SJCRH30 (cell line): ENCODE measurements around the gene MAD2L1. TPM values are rescaled to one million over a fixed set of nuclear protein-coding genes. Genes with fewer than 3 reads are reported as not detected.

Experiments used
- DNase-seq, 2 experiments: peaks; one replicate each; pipeline ENCODE4 v3.0.0-alpha.2; 2015 to 2020
- H3K27ac ChIP-seq: fragments of 250-450 bp; sonication (Bioruptor Pico); 2 replicates; pipeline ENCODE4 v1.5.1; 2020; ENCODE audit warnings: mild to moderate bottlenecking, moderate library complexity
- H3K27me3 ChIP-seq: fragments of 250-450 bp; sonication (Bioruptor Pico); 2 replicates; pipeline ENCODE4 v1.5.1; 2020; ENCODE audit warnings: mild to moderate bottlenecking, moderate library complexity
- H3K36me3 ChIP-seq: fragments of 250-450 bp; sonication (Bioruptor Pico); 2 replicates; pipeline ENCODE4 v1.5.1; 2020; ENCODE audit warnings: mild to moderate bottlenecking, moderate library complexity
- H3K4me1 ChIP-seq: fragments of 250-450 bp; sonication (Bioruptor Pico); 2 replicates; pipeline ENCODE4 v1.5.1; 2020; ENCODE audit warnings: mild to moderate bottlenecking, moderate library complexity
- H3K4me3 ChIP-seq: fragments of 250-450 bp; sonication (Bioruptor Pico); 2 replicates; pipeline ENCODE4 v1.5.1; 2020; ENCODE audit warnings: mild to moderate bottlenecking, moderate library complexity
- H3K9me3 ChIP-seq: fragments of 250-450 bp; sonication (Bioruptor Pico); replicated peaks from 2 replicates; pipeline ENCODE4 v1.5.1; 2020; ENCODE audit warnings: mild to moderate bottlenecking, moderate library complexity
- total RNA-seq: library from RNA; depleted of rRNA; stranded (reverse); fragments of >200 nt; shearing (Covaris generic); gene quantifications from 2 replicates; pipeline ENCODE4 v1.2.3, GENCODE V29; 2014

MAD2L1 gene
- total RNA-seq, 1 experiment from 2014 or later = 223 TPM

GRCh38 chr4:120049732-120050494 lies 16.7 kb downstream of the MAD2L1 start:
- Histone ChIP-seq H3K27ac (no peak overlapping the region), H3K4me3 (no peak overlapping the region)
- DNase-seq = peak; percentile 70 to 91

DNA sequence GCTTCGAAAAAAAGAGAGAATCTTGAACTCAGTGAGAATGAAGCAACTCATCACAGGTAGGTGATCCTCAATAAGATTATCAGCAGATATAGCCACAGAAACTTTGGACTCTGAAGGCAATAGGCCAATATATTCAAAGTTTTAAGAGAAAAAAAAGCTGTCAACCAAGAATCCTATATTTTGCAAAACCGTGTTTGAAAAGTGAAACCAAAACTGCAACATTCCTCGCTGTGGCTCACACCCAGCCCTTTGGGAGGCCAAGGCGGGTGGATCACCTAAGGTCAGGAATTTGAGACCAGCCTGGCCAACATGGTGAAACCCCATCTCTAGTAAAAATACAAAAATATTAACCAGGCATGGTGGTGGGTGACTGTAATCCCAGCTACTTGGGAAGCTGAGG lies 22.8 kb downstream of the MAD2L1 start:
- Histone ChIP-seq H3K36me3 (no peaks in the 10 kb centered on the region), H3K27me3 (no peaks in the 10 kb centered on the region), H3K4me3 (no peak overlapping the region), H3K9me3 (no peaks in the 10 kb centered on the region), H3K27ac (no peak overlapping the region), H3K4me1 (no peaks in the 10 kb centered on the region)
- no peak for DNase-seq

More at GRCh38 chr4:120049732-120050494, 16.7 kb downstream of the MAD2L1 start:
- Histone ChIP-seq H3K9me3 (no peaks in the 10 kb centered on the region), H3K36me3 (no peaks in the 10 kb centered on the region), H3K27me3 (no peaks in the 10 kb centered on the region), H3K4me1 (no peaks in the 10 kb centered on the region)

DNA sequence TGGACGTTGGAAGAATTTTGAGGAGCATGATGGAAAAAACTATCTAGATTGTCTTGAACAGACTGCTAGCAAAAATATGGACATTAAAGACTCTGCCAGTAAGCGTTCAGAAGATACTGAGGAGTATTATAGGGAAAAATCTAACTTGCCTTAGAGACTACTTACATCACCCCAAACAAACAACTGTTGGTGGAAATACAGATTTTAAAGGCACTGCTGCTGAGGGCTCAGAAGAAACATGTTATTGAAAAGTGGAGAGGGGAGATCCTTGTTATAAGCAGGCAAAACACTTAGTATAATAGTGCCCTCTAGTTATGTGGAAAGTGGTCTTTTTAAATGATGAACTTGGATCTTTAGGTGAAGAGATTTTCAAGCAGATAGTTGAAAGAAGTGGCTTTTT lies 29.2 kb downstream of the MAD2L1 start:
- Histone ChIP-seq H3K9me3 (no peaks in the 10 kb centered on the region), H3K36me3 (no peaks in the 10 kb centered on the region), H3K4me1 (no peaks in the 10 kb centered on the region), H3K4me3 (no peak overlapping the region), H3K27me3 (no peaks in the 10 kb centered on the region), H3K27ac (no peak overlapping the region)
- DNase-seq = no peak

GRCh38 chr4:120034913-120035312 lies 31.7 kb downstream of the MAD2L1 start:
- Histone ChIP-seq H3K9me3 (no peaks in the 10 kb centered on the region), H3K4me3 (no peak overlapping the region), H3K4me1 (no peaks in the 10 kb centered on the region), H3K27ac (no peak overlapping the region), H3K36me3 (no peaks in the 10 kb centered on the region), H3K27me3 (no peaks in the 10 kb centered on the region)
- no peak for DNase-seq

DNA sequence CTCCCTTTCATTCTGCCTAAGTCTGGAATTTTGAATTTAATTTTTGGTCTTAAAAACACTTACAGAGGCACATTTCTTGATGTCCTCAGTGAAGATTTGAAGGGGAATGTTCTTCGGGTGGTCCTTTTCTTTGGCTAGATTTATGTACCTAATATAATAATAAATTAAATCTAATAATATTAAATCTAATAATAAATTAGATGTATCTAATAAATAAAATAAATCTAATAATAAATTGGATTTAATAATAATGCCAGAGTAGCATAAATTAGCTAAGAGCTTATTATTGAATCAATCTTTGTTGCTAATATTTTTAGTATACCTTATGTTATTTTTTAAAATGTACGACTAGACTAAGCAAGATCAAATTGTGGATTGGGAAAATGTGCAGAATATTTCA lies 39.8 kb downstream of the MAD2L1 start:
- Histone ChIP-seq H3K27ac (no peak overlapping the region), H3K4me3 (no peak overlapping the region)
- no peak for DNase-seq

DNA sequence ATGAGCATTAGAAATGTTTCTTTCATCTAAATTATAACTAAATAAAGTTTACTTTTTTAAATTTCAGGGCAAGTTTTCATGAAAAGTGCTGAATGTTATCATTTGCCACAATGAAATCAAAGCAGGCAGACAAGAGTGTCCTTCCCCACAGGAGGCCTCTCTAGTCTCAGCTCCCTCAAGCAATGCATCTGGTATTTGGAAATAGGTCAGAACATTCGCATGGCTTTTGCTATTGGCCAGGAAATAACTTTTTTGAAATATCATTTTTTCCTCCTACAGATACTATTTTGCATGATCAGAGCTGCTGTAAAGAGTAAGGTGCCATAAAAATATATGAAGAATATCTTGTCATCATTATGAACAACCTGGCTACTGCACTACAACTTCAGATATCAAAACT lies 41.1 kb downstream of the MAD2L1 start:
- Histone ChIP-seq H3K27ac (no peak overlapping the region), H3K4me3 (no peak overlapping the region), H3K27me3 (no peaks in the 10 kb centered on the region), H3K36me3 (no peaks in the 10 kb centered on the region), H3K4me1 (no peaks in the 10 kb centered on the region), H3K9me3 (no peaks in the 10 kb centered on the region)
- DNase-seq = no peak

More for the DNA sequence above, 39.8 kb downstream of the MAD2L1 start:
- no peaks in the 10 kb centered on the region for H3K4me1 ChIP-seq
- no peaks in the 10 kb centered on the region for H3K27me3 ChIP-seq
- H3K36me3 ChIP-seq = no peaks in the 10 kb centered on the region
- no peaks in the 10 kb centered on the region for H3K9me3 ChIP-seq

DNA sequence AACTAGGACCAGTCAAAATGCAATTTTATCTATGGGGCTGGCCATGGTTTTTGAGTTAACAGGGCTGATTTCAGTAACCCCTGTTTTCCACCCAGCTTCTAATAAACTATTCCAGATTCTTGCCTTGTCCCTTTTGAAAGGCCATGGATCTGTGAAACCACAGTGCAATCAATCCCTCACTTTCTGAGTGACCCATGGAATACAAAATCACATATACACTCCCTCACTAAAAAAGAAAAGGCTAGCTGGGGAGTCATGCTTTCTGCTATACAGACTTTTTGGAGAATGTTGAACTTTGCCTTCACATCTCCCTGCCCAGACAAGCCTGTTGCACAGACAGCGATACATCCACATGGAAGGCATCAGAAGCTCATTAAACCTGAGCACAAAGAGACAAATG lies 47.9 kb downstream of the MAD2L1 start:
- H3K9me3 ChIP-seq = no peaks in the 10 kb centered on the region
- no peak for DNase-seq
- no peak overlapping the region for H3K4me3 ChIP-seq
- no peaks in the 10 kb centered on the region for H3K4me1 ChIP-seq
- no peak overlapping the region for H3K27ac ChIP-seq
- no peaks in the 10 kb centered on the region for H3K36me3 ChIP-seq
- no peaks in the 10 kb centered on the region for H3K27me3 ChIP-seq

GRCh38 chr4:120017939-120018692 lies 48.5 kb downstream of the MAD2L1 start:
- Histone ChIP-seq H3K4me1 (no peaks in the 10 kb centered on the region), H3K36me3 (no peaks in the 10 kb centered on the region), H3K9me3 (no peaks in the 10 kb centered on the region), H3K27me3 (no peaks in the 10 kb centered on the region), H3K27ac (no peak overlapping the region), H3K4me3 (no peak overlapping the region)
- DNase-seq = no peak

- no peak for DNase-seq
- H3K27me3 ChIP-seq = no peaks in the 10 kb centered on the region
Measured at GRCh38 chr4:120011725-120012124, 54.9 kb downstream of the MAD2L1 start.

DNA sequence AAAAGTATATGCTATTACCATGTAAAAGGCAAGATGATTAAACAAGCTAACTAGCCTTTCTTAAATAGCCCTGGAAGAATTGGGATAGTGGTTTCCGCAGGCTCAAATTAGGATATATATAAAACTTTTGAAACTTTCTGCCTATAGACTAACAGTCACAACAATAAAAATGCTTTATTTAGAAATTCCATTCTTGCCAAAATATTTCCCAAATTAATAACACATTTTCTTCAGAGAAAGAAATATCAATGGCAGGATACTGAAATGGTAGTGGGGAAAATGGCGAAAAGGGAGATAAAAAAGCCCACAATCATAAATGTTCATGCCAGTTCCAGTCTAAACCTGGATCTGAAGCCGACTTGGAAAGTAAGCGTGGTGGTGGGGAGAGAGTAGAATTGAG lies 56.0 kb downstream of the MAD2L1 start:
- Histone ChIP-seq H3K4me1 (peaks cover 4% of the 10 kb centered on the region; the same call in 1 of the 2 replicates), H3K4me3 (no peak overlapping the region), H3K9me3 (no peaks in the 10 kb centered on the region), H3K36me3 (no peaks in the 10 kb centered on the region), H3K27me3 (no peaks in the 10 kb centered on the region), H3K27ac (no peak overlapping the region)
- DNase-seq = no peak

More at GRCh38 chr4:120011725-120012124, 54.9 kb downstream of the MAD2L1 start:
- Histone ChIP-seq H3K9me3 (no peaks in the 10 kb centered on the region), H3K27ac (no peak overlapping the region), H3K36me3 (no peaks in the 10 kb centered on the region), H3K4me1 (peaks cover 4% of the 10 kb centered on the region; the same call in 1 of the 2 replicates), H3K4me3 (no peak overlapping the region)

DNA sequence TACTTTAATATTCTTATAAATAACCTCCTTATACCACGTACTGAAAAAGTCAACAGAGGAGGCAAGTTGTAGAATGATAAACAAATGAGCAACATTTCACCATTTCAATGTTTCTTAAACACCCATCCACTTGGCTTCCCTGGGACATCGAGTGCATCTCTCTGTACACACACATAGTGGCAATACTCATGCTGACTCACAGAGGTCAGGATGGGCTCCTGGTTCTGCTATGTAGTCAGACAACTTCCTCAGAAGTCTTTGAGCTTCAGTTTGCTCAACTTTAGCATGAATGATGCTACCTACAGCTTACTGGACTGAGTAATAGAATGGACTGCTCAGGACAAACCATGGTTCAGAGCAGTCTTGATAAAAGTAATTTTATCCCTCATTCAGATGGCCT lies 56.9 kb downstream of the MAD2L1 start:
- no peaks in the 10 kb centered on the region for H3K27me3 ChIP-seq
- H3K4me1 ChIP-seq = peaks cover 4% of the 10 kb centered on the region; the same call in 1 of the 2 replicates
- no peak overlapping the region for H3K4me3 ChIP-seq
- no peaks in the 10 kb centered on the region for H3K9me3 ChIP-seq
- DNase-seq = no peak
- H3K27ac ChIP-seq = no peak overlapping the region
- H3K36me3 ChIP-seq = no peaks in the 10 kb centered on the region

DNA sequence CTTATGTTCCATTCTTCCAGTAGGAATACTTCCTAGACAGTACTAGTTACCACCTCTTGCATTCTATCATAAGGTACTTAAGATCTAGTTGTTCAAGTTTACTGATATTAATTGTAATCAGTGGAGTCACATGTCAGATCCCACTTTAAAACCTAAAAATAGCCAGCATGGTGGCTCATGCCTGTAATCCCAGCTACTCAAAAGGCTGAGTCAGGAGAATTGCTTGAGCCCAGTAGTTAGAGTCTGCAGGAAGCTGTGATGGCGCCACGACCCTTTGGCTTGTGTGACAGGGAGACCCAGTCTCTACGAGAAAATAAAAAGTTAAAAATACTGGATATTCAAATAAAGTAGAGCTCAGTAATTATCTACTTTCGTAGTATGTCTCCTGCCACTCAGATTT lies 57.7 kb downstream of the MAD2L1 start:
- Histone ChIP-seq H3K4me1 (peaks cover 4% of the 10 kb centered on the region; the same call in 1 of the 2 replicates), H3K9me3 (no peaks in the 10 kb centered on the region), H3K27ac (no peak overlapping the region), H3K27me3 (no peaks in the 10 kb centered on the region), H3K36me3 (no peaks in the 10 kb centered on the region), H3K4me3 (no peak overlapping the region)
- DNase-seq = no peak

- no peak overlapping the region for H3K27ac ChIP-seq
- H3K9me3 ChIP-seq = no peaks in the 10 kb centered on the region
- no peak for DNase-seq
- H3K36me3 ChIP-seq = no peaks in the 10 kb centered on the region
- no peak overlapping the region for H3K4me3 ChIP-seq
- no peaks in the 10 kb centered on the region for H3K27me3 ChIP-seq
- H3K4me1 ChIP-seq = peaks cover 4% of the 10 kb centered on the region; the same call in 1 of the 2 replicates
Measured at GRCh38 chr4:120007896-120008436, 58.7 kb downstream of the MAD2L1 start.

DNA sequence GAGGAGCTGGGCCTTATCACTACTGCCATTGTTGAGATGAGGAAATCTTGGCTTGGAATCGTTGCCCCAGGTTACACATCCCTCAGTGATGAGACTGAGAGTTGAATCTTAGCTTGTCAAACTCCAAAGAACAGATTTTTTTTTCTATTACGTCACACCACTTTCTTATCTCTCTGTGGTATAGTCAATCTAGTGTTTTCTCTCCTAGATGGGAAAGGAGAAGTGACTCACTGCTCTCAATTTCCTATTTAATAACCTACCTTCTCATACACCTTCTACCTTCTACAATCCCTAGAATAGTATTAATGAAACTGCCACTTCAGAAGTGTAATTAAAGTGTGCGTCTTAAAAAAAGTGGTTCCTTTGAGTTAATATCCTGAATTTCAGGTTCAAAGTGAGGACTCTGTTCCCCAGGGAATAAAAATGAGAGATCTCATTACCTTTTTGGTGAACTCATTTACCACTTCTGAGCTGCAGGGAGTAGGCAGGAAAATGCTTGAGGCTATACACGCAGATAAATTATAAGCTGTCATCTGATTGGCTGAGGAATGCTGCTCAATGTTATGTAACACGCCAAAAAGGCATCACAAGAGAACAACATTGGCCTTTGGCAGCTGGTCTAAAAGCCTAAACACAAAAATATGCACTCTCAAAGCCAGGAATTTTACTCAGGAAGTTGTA lies 59.3 kb downstream of the MAD2L1 start:
- peaks cover 4% of the 10 kb centered on the region; the same call in 1 of the 2 replicates for H3K4me1 ChIP-seq
- H3K27me3 ChIP-seq = no peaks in the 10 kb centered on the region
- no peaks in the 10 kb centered on the region for H3K36me3 ChIP-seq
- no peak overlapping the region for H3K4me3 ChIP-seq
- no peak overlapping the region for H3K27ac ChIP-seq
- DNase-seq = peak in 1 of 2 experiments; percentile 28
- H3K9me3 ChIP-seq = no peaks in the 10 kb centered on the region
